ENCODE measurements around the gene FUZ.
A peak's percentile ranks its signal among the peaks of the same experiment; 100 is the strongest.

Gene FUZ

GRCh38 chr19:49812997-49813861, at the start of gene FUZ:
Gene FUZ, minus strand, starts transcription at chr19:49813292. Its CDS starts 186 bp downstream, at chr19:49813106.
- DNase-seq (ENCODE audit: low read depth in 2 of 2) = peak; percentile 79 to 81

- DNase-seq (ENCODE audit: low read depth in 2 of 2) = no peak
Measured at GRCh38 chr19:49862391-49863253, 49.5 kb upstream of the FUZ start.

- DNase-seq (ENCODE audit: low read depth in 2 of 2) = no peak
Measured at GRCh38 chr19:49861541-49862378, 48.7 kb upstream of the FUZ start.

GRCh38 chr19:49861107-49861506, 48.0 kb upstream of the FUZ start:
- DNase-seq (ENCODE audit: low read depth in 2 of 2) = no peak

GRCh38 chr19:49860336-49861102, 47.4 kb upstream of the FUZ start:
- DNase-seq (ENCODE audit: low read depth in 2 of 2) = no peak

- no peak for DNase-seq (ENCODE audit: low read depth in 2 of 2)
Measured at GRCh38 chr19:49859682-49860335, 46.7 kb upstream of the FUZ start.

- DNase-seq (ENCODE audit: low read depth in 2 of 2) = no peak
Measured at GRCh38 chr19:49858088-49858985, 45.2 kb upstream of the FUZ start.

GRCh38 chr19:49857838-49858087, 44.7 kb upstream of the FUZ start:
- no peak for DNase-seq (ENCODE audit: low read depth in 2 of 2)

- DNase-seq (ENCODE audit: low read depth in 2 of 2) = no peak
Measured at GRCh38 chr19:49857061-49857837, 44.2 kb upstream of the FUZ start.

GRCh38 chr19:49856574-49857021, 43.5 kb upstream of the FUZ start:
- no peak for DNase-seq (ENCODE audit: low read depth in 2 of 2)

GRCh38 chr19:49855676-49856573, 42.8 kb upstream of the FUZ start:
- no peak for DNase-seq (ENCODE audit: low read depth in 2 of 2)

GRCh38 chr19:49855277-49855675, 42.2 kb upstream of the FUZ start:
- no peak for DNase-seq (ENCODE audit: low read depth in 2 of 2)

GRCh38 chr19:49854378-49855263, 41.5 kb upstream of the FUZ start:
- DNase-seq (ENCODE audit: low read depth in 2 of 2) = no peak

- no peak for DNase-seq (ENCODE audit: low read depth in 2 of 2)
Measured at GRCh38 chr19:49853852-49854377, 40.8 kb upstream of the FUZ start.

- DNase-seq (ENCODE audit: low read depth in 2 of 2) = no peak
Measured at GRCh38 chr19:49852631-49853126, 39.6 kb upstream of the FUZ start.

Data from stimulated activated CD4-positive, alpha-beta T cell treated with anti-CD3 and anti-CD28 coated beads, Interleukin-1b, Interleukin-23, amount 100 ng/mL, for 4 hours (primary cell).